Stimulated activated CD4-positive, alpha-beta T cell treated with anti-CD3 and anti-CD28 coated beads, Interleukin-1b, Interleukin-23, amount 100 ng/mL, for 24 hours (primary cell): ENCODE measurements around the gene EDARADD.
"Not testable (repeated sequence)": the region's sequence is repeated elsewhere in the genome, so short reads cannot be mapped to it uniquely, and the experiment has no call there.

ENCODE experiments used
- DNase-seq, 4 experiments: peaks; one replicate each; pipeline ENCODE4 v3.0.0-alpha.2; 2020; ENCODE audit warnings: low read depth in 4 of 4, low spot score in 1 of 4

Gene EDARADD

DNA sequence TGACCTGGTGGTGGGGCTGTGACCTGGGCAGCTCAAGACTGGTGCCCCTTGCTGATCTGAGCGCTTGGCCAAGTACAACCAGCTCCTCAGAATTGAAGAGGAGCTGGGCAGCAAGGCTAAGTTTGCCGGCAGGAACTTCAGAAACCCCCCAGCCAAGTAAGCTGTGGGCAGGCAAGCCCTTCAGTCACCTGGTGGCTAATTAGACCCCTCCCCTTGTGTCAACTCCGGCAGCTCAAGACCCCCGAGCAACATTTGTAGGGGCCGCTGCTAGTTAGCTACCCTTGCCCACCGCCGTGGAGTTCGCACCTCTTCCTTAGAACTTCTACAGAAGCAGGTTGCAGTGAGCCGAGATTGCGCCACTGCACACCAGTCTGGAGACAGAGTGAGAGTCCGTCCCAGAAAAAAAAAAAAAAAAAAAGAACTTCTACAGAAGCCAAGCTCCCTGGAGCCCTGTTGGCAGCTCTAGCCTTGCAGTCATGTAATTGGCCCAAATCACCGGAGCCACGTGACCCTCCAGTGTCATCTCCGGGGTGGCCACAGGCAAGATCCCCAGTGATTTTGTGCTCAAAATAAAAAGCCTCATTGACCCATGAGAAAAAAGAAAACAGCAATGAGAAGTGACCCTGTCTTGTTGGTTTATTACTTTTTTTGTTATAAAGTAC is 90.4 kb downstream of the EDARADD start:
- no peak for DNase-seq

DNA sequence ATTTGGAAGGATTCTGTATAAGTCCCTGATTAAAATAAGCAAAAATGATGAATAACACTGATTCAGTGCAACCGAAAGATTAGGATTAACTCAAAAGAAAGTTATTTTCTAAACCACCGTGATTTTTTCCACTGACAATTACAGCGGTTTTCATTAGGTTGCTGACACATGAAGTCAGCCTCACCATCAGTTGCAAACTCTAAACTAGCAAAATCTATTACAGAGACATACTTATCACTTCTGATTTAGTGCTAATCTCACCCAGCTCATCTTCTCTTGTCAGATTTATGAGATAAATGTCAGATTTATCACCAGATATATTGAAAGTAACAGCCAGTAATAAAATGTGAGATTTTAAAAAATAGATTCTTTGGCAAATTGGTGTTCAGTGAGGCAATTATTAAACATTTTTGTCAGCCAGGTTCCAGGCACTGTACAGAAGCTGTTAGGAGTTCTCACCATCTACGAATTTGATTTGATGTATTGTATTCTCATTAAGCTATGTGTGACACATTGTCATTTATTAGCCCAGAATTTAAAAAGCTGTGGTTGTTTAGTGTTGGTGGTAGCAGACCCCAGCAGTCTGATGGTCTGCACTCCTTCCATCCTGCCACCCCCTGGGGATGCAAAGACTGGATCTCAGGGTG is 92.4 kb downstream of the EDARADD start:
- DNase-seq: no peak

DNA sequence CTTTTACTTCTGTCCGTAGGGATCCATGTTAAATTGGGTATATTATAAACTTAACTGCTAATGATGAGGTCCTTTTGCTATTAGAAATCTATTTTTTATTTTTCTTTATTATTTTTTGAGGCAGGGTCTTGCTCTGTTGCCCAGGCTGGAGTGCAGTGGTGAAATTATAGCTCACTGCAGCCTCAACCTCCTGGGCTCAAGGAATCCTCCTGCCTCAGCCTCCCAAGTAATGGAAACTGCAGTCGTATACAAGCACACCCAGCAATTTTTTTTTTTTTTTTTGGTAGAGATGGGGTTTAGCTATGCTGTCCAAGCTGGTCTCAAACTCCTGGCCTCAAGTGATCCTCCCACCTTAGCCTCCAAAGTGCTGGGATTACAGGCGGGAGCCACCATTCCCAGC is 95.1 kb downstream of the EDARADD start:
- DNase-seq: not testable (repeated sequence)

DNA sequence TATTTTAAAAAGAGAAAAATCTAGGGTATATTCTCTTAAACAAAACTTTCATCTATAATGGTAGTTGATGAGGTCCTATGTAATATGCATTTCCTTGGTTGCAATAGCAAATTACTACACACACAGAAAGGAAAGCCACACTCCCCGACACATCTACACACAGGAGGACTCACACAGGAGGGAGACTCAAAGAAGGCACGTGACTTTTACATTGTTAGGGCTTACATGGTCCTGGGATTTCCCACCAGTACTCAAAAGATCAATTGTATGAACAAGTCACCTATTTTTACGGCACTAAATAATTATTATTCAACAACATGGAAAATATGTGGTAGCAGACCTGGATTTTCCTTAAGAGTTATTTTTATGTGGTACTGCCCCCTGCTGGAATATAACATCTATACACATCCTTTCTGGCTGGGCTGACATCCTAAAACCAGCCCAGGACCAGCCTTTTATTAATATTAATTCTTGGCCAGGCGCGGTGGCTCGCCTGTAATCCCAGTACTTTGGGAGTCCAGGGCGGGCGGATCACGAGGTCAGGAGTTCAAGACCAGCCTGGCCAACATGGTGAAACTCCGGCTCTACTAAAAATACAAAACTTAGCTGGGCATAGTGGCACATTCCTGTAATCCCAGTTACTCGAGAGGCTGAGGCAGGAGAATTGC is 95.8 kb downstream of the EDARADD start:
- no peak for DNase-seq

DNA sequence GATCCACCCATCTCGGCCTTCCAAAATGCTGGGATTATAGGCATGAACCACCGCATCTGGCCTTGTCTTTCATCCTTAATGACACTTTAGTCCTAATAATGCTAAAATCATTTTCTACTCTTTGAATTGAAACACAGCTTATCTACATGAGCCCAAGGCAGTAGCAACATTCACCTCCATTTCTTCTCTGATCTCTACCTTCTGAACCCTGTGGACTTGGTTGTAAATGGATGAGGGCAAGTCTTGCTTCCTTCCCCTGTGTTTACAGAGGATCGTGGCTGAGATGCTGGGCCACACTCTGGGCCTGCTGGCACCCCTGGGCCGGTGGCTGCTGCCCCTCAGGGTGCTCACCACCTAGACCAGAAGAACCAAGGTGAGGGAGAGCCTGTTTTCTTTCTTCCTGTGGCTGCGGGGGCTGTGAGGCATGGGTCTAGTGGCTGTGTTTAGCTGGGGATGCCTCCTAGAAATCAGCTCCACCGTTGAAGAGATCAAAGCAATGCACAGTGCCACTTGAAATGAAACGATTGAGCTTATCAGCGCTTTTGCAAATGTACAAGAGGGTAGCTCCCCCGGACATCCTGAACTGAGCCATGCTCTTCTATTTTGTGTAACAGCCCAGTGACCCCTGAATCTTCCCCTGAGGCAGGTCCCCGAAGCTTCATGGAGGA is 97.5 kb downstream of the EDARADD start:
- no peak for DNase-seq

DNA sequence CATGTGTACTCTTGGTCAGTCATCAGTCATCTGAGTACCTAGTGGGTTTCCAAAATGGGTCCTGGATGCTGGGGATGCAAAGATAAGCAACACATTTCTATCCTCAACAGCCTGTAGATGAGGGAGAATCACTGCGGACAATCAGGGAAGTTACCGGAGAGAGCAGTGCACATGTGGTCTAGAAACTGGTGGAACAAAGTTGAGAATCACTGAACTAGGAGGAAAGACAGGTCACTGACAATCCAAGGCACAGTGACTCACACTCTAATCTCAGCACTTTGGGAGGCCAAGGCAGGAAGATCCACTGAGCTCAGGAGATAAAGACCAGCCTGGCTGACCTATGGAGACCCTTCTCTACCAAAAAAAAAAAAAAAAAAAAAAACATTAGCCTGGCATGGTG is 98.3 kb downstream of the EDARADD start:
- DNase-seq: no peak

DNA sequence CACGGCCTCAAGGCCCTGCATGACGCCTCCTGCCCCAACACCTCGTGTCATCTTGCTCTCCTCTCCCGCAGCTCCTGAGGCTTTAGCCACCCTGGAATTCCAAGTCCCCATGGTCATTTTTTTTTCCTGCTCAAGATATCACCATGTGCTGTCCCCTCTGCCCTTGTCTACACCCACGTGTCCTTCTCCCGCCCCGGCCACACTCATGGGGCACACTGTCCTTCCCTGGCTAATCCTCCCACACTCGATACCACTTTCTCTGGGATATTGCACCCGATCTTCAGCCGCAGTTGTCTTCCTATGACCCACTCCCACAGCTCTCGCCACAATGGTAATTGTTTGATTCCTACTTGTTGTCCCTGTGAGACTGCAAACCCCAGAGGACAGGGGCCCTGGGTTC is 100.0 kb downstream of the EDARADD start:
- DNase-seq: no peak

DNA sequence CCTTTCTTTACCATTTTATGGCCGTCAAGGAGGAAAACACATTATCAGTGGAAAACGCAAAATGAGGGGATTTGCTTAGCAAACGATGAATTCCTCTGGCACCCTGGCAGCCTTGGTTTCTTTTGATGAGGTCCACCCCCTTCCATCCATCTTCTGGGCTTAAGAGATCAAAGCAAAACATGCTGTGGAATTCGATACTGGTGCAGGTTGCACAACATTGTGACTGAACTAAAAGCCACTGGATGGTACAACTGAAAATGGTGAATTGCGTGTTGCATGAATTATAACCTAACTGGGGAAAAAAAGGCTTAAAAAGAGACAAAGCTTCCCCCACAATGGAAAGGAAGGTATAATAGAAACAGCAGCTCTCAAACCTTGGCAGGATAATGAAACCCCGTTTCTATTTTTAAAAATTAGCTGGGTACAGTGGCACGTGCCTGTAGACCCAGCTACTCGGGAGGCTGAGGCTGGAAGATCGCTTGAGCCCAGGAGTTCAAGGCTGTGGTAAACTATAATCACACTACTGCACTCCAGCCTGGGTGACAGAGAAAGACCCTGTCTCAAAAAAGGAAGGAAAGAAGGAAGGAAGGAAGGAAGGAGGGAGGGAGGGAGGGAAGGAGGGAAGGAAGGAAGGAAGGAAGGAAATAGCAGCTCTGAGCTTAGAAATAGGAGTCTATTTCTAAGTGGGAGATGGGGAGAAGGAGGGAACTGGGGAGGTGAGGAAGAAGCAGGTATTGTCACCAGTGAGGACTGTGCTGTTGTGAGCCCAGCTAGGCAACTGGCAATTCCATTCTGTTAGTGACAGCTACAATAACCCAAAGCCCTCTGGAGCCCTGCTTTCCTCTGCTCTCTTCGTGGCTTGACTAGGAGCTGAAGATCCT is 100.7 kb downstream of the EDARADD start:
- no peak for DNase-seq

DNA sequence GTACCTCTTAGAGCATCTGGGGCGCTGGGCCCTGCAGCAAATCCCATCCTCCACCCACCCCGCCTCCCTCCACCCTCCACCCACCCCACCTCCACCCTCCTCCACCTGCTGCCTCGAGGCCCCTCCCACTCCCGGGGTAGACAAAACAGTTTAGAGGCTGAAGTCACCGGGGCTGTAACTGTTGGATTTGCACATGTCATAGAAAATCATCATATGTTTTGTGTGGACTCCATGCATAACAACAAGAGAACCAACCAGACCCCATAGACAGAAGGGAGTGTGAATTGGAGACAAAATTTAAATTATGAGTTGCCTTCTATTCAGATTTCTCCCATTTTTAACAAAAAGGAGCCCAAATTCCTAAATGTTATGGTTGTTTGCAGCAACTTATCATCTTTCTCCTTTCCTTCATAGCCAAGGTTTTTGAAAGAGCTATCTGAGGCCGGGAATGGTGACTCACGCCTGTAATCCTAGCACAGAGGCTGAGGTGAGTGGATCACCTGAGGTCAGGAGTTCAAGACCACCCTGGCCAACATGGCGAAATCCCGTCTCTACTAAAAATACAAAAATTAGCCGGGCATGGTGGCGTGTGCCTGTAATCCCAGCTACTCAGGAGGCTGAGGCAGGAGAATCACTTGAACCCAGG is 101.5 kb downstream of the EDARADD start:
- no peak for DNase-seq

DNA sequence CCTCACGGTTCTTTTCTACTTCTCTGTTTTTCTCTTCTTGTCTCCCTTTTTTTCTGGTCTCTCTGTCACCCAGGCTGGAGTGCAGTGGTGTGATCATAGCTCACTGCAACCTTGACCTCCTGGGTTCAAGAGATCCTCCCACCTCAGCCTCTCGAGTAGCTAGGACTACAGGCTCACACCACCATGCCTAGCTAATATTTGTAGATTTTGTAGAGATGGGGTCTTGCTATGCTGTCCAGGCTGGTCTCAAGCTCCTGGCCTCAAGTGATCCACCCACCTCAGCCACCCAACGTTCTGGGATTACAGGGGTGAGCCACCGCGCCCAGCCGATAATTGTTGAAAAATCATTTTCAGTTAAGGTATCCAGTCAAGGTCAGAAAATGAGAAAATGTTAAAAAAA is 103.8 kb downstream of the EDARADD start:
- no peak for DNase-seq

DNA sequence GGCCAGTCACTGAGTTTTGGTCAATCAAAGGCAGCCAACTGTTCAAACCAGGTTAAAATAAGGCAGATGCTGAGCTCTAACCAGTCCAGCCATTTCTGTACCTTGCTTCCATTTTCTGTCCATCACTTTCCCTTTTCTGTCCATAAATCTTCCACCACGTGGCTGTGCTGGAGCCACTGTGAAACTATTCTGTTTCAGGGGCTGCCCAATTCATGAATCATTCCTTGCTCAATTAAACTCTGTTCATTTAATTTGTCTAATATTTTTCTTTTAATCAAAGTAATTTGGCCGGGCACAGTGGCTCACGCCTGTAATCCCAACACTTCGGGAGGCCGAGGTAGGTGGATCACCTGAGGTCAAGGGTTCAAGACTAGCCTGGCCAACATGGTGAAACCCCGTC is 107.0 kb downstream of the EDARADD start:
- no peak for DNase-seq

DNA sequence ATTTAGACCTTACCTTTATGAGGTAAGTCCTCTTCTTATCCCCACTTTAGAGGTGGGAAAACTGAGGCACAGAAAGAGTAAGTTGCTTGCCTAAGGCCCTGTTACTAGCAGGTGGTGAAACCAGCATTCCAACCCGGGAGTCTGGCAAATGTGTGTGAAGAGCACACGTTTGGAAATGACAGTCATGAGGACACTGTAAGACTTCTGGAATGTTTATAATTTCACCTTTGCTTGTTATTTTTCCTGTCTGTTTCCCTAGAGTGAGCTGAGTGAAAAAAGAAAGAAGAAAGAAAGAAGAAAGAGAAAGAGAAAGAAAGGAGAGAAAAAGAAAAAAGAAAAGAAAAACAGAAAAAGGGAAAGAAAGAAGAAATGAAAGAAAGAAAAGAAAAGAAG is 108.5 kb downstream of the EDARADD start:
- no peak for DNase-seq

DNA sequence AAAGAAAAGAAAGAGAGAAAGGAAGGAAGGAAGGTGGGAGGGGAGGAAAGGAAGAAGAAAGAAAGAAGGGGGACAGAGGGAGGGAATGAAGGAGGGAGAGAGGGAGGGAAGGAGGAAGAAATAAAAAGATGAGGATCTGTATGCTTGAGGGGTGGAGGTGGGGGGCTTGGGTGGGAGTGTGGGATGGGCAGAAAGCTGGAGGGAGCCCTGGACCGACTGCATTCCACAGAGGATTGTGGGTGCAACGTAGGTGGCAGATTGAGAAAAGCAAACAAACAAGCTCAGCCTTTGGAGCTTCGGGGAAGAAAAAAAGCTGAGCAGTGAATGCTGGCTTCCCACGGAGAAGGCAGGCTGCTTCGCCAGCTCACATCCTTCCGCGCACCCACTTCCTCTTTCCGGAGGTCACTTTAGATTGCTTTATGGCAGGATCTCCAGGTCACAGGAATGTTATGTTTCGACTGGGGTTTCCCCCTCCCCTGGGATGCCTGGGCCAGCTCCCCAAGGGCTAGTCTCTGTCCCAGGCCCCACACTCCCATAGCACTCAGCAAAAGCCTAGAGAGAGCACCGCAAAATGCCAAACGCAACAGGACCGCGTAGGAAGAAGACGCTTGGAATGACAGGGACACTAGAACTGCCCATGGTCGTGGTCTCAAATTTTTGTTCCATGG is 109.0 kb downstream of the EDARADD start:
- DNase-seq: no peak

DNA sequence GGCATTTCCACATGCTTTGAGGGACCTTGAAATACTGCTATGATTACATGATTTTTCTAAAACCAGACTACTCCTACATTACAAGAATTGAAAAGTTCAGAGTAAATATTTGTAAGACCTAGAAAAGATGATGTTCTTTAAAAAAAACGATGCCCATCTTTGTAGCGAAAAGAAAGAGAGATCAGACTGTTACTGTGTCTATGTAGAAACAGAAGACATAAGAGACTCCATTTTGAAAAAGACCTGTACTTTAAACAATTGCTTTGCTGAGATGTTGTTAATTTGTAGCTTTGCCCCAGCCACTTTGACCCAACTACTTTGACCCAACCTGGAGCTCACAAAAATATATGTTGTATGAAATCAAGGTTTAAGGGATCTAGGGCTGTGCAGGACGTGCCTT is 110.3 kb downstream of the EDARADD start:
- not testable (repeated sequence) for DNase-seq

DNA sequence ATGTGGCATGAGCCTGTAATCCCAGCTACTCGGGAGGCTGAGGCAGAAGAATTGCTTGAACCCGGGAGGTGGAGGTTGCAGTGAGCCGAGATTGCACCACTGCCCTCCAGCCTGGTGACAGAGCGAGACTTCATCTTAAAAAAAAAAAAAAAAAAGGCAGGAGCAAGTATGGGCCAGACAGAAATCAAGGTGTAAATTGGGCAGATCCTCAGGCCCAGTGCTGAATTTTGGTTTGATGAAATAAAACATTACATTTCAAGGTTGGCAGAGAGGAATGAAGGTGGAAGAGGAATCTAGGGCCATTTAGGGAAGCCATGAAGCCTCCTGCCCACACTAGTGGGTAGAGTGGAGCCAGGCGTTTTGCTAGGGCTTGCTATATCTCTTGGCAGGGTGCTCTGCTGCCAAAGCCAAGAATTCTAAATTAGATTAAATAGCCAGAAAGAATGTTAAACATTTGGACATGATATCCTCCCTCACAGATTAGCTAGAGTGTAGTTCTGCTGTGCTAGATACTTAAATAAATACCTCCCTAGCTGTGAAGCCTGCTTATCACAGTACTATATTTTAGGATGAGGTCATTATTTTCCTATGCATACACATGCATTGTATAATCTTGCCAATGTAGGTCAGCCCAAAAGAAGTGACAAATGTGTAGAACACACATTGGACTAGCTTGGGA is 113.1 kb downstream of the EDARADD start:
- DNase-seq: no peak

DNA sequence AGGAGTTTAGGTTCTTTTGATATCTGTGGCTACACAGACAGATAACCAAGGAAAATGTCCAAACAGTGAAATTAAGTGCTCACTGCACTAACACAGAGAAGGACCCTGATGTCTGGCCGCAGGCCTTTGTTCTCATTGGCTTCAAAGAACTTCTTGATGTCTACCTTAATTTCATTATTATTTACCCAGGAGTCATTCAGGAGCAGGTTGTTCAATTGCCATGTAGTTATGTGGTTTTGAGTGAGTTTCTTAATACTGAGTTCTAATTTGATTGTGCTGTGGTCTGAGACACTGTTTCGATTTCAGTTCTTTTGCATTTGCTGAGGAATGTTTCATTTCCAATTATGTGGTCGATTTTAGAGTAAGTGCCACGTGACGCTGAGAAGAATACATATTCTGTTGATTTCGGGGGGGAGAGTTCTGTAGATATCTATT is 114.5 kb downstream of the EDARADD start:
- no peak for DNase-seq

DNA sequence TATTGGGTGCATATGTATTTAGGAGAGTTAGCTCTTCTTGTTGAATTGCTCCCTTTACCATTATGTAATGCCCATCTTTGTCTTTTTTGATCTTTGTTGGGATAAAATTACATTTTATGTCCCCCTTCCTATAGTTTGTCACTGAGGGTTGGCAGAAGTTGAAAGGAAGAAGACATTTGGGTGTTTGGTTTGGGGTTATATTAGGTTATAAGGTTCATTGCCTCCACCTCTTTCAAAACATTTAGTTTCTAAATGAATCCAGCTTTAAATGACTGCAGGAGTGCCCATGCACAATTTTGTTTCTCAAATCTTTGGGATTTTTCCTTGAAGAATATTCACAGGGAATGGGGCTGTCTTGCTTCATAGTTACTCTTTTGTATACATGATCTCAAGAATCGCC is 115.1 kb downstream of the EDARADD start:
- no peak for DNase-seq

DNA sequence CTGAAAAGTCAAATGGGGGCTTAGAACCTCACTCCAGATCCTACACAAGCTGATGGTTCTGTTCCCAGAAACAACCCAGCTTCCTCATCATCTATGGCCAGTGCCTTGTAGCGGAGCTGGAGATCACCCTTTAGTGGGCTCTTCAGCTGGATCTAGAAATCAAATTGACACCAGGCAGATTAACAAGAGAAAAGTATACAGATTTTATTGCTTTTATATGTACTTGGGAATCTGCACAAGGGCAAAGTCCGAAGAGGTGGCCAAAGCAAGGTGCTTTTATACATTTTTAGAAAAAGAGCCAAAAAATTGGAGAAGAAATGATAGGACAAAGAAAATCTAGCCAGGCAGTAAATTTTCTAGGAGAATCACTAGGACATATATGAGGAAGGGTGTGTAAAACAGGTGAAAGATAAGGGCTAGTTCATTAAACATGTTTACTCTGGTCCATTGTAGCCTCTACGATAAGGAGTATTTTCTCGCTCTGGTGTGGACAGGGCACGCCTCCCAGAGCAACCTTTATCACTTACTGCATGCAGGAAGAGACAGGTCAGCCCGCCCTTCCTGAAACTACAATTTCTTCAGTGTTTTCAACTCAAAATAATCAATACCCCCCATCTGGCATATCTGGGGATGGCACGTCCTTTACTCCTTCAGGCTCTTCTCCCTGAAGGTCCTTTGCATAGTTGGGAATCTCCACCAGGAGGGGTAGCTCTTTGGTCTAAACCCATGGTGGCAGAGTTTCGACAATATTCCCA is 115.7 kb downstream of the EDARADD start:
- DNase-seq: no peak
